GM12891 (cell line): ENCODE data around the gene DMD.

Experiments used
- PAX5 ChIP-seq: IDR thresholded peaks from 2 replicates; pipeline ENCODE4 v1.6.1; 2011; ENCODE audit warnings: low read length, moderate library complexity, mild to moderate bottlenecking; ENCODE audit not compliant: insufficient read depth, severe bottlenecking
- POLR2A ChIP-seq: IDR thresholded peaks from 2 replicates; pipeline ENCODE4 v1.6.1; 2011; ENCODE audit warnings: low read depth, low read length, control low read depth
- POLR2AphosphoS5 ChIP-seq: IDR thresholded peaks from 2 replicates; pipeline ENCODE4 v1.6.1; 2011; ENCODE audit warnings: low read depth, low read length, control low read depth
- POU2F2 ChIP-seq: IDR thresholded peaks from 2 replicates; pipeline ENCODE4 v1.6.1; 2011; ENCODE audit warnings: low read depth, mild to moderate bottlenecking, control low read depth, low read length, moderate library complexity
- SPI1 ChIP-seq: IDR thresholded peaks from 2 replicates; pipeline ENCODE4 v1.6.1; 2011; ENCODE audit warnings: low read depth, low read length, control low read depth
- TAF1 ChIP-seq: IDR thresholded peaks from 2 replicates; pipeline ENCODE4 v1.6.1; 2011; ENCODE audit warnings: low read depth, low read length, control low read depth

- TF ChIP-seq POLR2A (no peak), TAF1 (no peak), POLR2AphosphoS5 (no peak), POU2F2 (no peak), PAX5 (no peak), SPI1 (no peak)
Measured at GRCh38 chrX:31606771-31607170, 1604.6 kb downstream of the DMD start.
